Natural killer cell (primary cell): ENCODE results near the gene PRODH2. TPM values are rescaled to one million over a fixed set of nuclear protein-coding genes. Genes with fewer than 3 reads are reported as not detected.

ENCODE experiments used
- ATAC-seq, 3 donors: fragments of 150-1000 bp in 2 of 3; fragments of 200-7000 bp in 1 of 3; cut with Tn5 transposase; 1 replicate in 1 of 3; 2 replicates in 2 of 3; pipeline ENCODE4 v1.10.0; 2021; ENCODE audit warnings: mild to moderate bottlenecking in 2 of 3, moderate library complexity in 2 of 3
- DNase-seq, 2 donors: peaks; one replicate each; pipeline versions ENCODE4 v3.0.0 to v3.0.0-alpha.2; 2013 to 2021; ENCODE audit warnings: mixed read lengths in 1 of 2
- H3K27ac ChIP-seq: one replicate; pipeline ENCODE4 v1.5.1; 2013; ENCODE audit warnings: mild to moderate bottlenecking, low read length
- H3K27me3 ChIP-seq: one replicate; pipeline ENCODE4 v1.6.1; 2013; ENCODE audit warnings: low read length; ENCODE audit not compliant: control insufficient read depth, insufficient read depth
- H3K36me3 ChIP-seq: one replicate; pipeline ENCODE4 v1.6.1; 2013; ENCODE audit warnings: low read length; ENCODE audit not compliant: control insufficient read depth, insufficient read depth
- H3K4me1 ChIP-seq: one replicate; pipeline ENCODE4 v1.6.1; 2013; ENCODE audit warnings: low read length; ENCODE audit not compliant: control insufficient read depth, insufficient read depth
- H3K4me3 ChIP-seq: one replicate; pipeline ENCODE4 v1.5.1; 2013; ENCODE audit warnings: low read length
- H3K9me3 ChIP-seq: one replicate; pipeline ENCODE4 v1.6.1; 2013; ENCODE audit warnings: low read length; ENCODE audit not compliant: control insufficient read depth, insufficient read depth
- H3K27ac Mint-ChIP-seq, 2 donors: one replicate each; pipeline ENCODE4 v1.8.0; 2022; ENCODE audit warnings: mild to moderate bottlenecking in 2 of 2, mixed read lengths in 2 of 2, moderate library complexity in 1 of 2
- H3K27me3 Mint-ChIP-seq, 2 donors: one replicate each; pipeline ENCODE4 v1.8.0; 2022; ENCODE audit warnings: low read depth in 2 of 2, mixed read lengths in 2 of 2
- H3K36me3 Mint-ChIP-seq: one replicate; pipeline ENCODE4 v1.8.0; 2022; ENCODE audit warnings: mixed read lengths
- H3K4me1 Mint-ChIP-seq, 2 donors: one replicate each; pipeline ENCODE4 v1.8.0; 2022; ENCODE audit warnings: mixed read lengths in 2 of 2
- H3K4me3 Mint-ChIP-seq: one replicate; pipeline ENCODE4 v1.8.0; 2022; ENCODE audit warnings: mild to moderate bottlenecking, moderate library complexity, mixed read lengths
- H3K9me3 Mint-ChIP-seq, 2 donors: one replicate each; pipeline ENCODE4 v1.8.0; 2022; ENCODE audit warnings: mixed read lengths in 2 of 2
- CTCF ChIP-seq: fragments of 200-600 bp; IDR thresholded peaks from one replicate; pipeline ENCODE4 v1.8.0; 2022; ENCODE audit warnings: antibody characterized with exemption
- WGBS: methylation state at CpG from one replicate; pipeline ENCODE4 v1.1.7; 2013; ENCODE audit warnings: missing lambda C conversion rate; ENCODE audit not compliant: insufficient coverage; 5-methylcytosine and 5-hydroxymethylcytosine counted together
- intact Hi-C: fragments of 100-400 bp; cut with micrococcal nuclease; formaldehyde crosslinking; loops from one replicate; pipeline ENCODE4 v1.14.2; 2022
- total RNA-seq, 4 donors: library from RNA; stranded (reverse); fragments of 120-200 nt in 1 of 4; gene quantifications; one replicate each; pipeline versions ENCODE4 v1.2.3 to v1.2.4, GENCODE V29; 2013 to 2022

Gene PRODH2
- total RNA-seq, 3 donors from 2014 or later (not counting 1 experiment from before 2014, with no cell fraction given) = not detected

- peak overlapping the region; percentile 8 for H3K27ac ChIP-seq
- peaks cover 29% of the 10 kb centered on the region for H3K4me1 ChIP-seq
- intact Hi-C loops = loop anchor here (5.0 kb wide), 1 partner anchor 115 kb away; the partner anchor contains the start of gene ETV2
- H3K36me3 ChIP-seq = peaks cover 30% of the 10 kb centered on the region
- peak overlapping the region; percentile 98 for H3K4me3 Mint-ChIP-seq
- H3K27me3 ChIP-seq = no peaks in the 10 kb centered on the region
- peak overlapping the region; percentile 93 to 97 for H3K27ac Mint-ChIP-seq
- H3K36me3 Mint-ChIP-seq = no peaks in the 10 kb centered on the region
- DNase-seq = no peak
- ATAC-seq = no peak
- H3K9me3 Mint-ChIP-seq = no peaks in the 10 kb centered on the region
- H3K27me3 Mint-ChIP-seq = peaks cover 0 to 18% of the 10 kb centered on the region in 2 donors
- H3K4me1 Mint-ChIP-seq = peaks cover 29 to 40% of the 10 kb centered on the region in 2 donors
- H3K9me3 ChIP-seq = no peaks in the 10 kb centered on the region
- WGBS = 14% methylated on average over 19 of the region's 19 CpGs
- no peak for TF ChIP-seq CTCF
- H3K4me3 ChIP-seq = peak overlapping the region; percentile 84
Measured at GRCh38 chr19:35757231-35757748, 55.4 kb downstream of the PRODH2 start.

GRCh38 chr19:35756377-35757230 is 56.0 kb downstream of the PRODH2 start, which contains the start of gene HSPB6:
HSPB6 (minus strand) TSS chr19:35757029; CDS start chr19:35757008, 21 bp downstream.
- TF ChIP-seq CTCF = no peak
- peak within 1 kb of the TSS; percentile 84 for H3K4me3 ChIP-seq
- peaks cover 0 to 18% of the 10 kb centered on the region in 2 donors for H3K27me3 Mint-ChIP-seq
- no peaks in the 10 kb centered on the region for H3K9me3 Mint-ChIP-seq
- ATAC-seq = no peak
- peak within 1 kb of the TSS; percentile 98 for H3K4me3 Mint-ChIP-seq
- H3K36me3 ChIP-seq = peaks cover 29% of the 10 kb centered on the region
- peaks cover 29% of the 10 kb centered on the region for H3K4me1 ChIP-seq
- H3K27ac Mint-ChIP-seq = peak within 1 kb of the TSS; percentile 93 to 97
- H3K9me3 ChIP-seq = no peaks in the 10 kb centered on the region
- H3K27me3 ChIP-seq = no peaks in the 10 kb centered on the region
- no peaks in the 10 kb centered on the region for H3K36me3 Mint-ChIP-seq
- no peak for DNase-seq
- peak within 1 kb of the TSS; percentile 8 for H3K27ac ChIP-seq
- peaks cover 29 to 40% of the 10 kb centered on the region in 2 donors for H3K4me1 Mint-ChIP-seq
- WGBS = 17% methylated on average over 51 of the region's 52 CpGs
- intact Hi-C loops = loop anchor here (5.0 kb wide), 1 partner anchor 114 kb away; the partner anchor contains the start of gene ETV2

GRCh38 chr19:35755550-35756376 is 56.9 kb downstream of the PRODH2 start:
- peaks cover 29 to 40% of the 10 kb centered on the region in 2 donors for H3K4me1 Mint-ChIP-seq

More at GRCh38 chr19:35755550-35756376, 56.9 kb downstream of the PRODH2 start:
- Mint-ChIP-seq H3K27me3 (peaks cover 0 to 18% of the 10 kb centered on the region in 2 donors), H3K4me3 (peak overlapping the region; percentile 23), H3K9me3 (no peaks in the 10 kb centered on the region), H3K27ac (no peak overlapping the region), H3K36me3 (no peaks in the 10 kb centered on the region)
- no peak for TF ChIP-seq CTCF
- no peak for ATAC-seq
- no peaks in the 10 kb centered on the region for H3K27me3 ChIP-seq
- H3K4me3 ChIP-seq = no peak overlapping the region
- DNase-seq = peak in 1 of 2 donors; percentile 77
- no peaks in the 10 kb centered on the region for H3K9me3 ChIP-seq
- 40% methylated on average over 74 of the region's 74 CpGs for WGBS
- intact Hi-C loops = loop anchor here (5.0 kb wide), 1 partner anchor 113 kb away; the partner anchor contains the start of gene ETV2
- H3K27ac ChIP-seq = no peak overlapping the region
- peaks cover 25% of the 10 kb centered on the region for H3K36me3 ChIP-seq
- peaks cover 29% of the 10 kb centered on the region for H3K4me1 ChIP-seq
